ENCODE data around the gene FRMD7. TPM values are rescaled to one million over a fixed set of nuclear protein-coding genes. Genes with fewer than 3 reads are reported as not detected.
A peak's percentile ranks its signal among the peaks of the same experiment; 100 is the strongest.

Gene FRMD7
- polyA plus RNA-seq, 4 donors, result not detected

GRCh38 chrX:132041015-132041414, 86.8 kb downstream of the FRMD7 start:
- WGBS, 3 donors, result 74 to 89% (median 84%) methylated on average over 4 of the region's 4 CpGs

GRCh38 chrX:132040066-132040465, 87.8 kb downstream of the FRMD7 start:
- H3K27ac ChIP-seq (ENCODE audit: low read depth in 1 of 3, low read length in 2 of 3), result no peak overlapping the region
- no peak overlapping the region for H3K4me3 ChIP-seq (ENCODE audit: low read depth in 1 of 3, low read length in 3 of 3)
- H3K27me3 ChIP-seq (ENCODE audit: control insufficient read depth in 3 of 3, insufficient read depth in 3 of 3, low read length in 3 of 3), result no peaks in the 10 kb centered on the region
- no peaks in the 10 kb centered on the region for H3K9me3 ChIP-seq (ENCODE audit: control insufficient read depth in 2 of 2, insufficient read depth in 1 of 2, low read depth in 1 of 2, low read length in 1 of 2)
- DNase-seq (no peak), FAIRE-seq (no peak)
- no peaks in the 10 kb centered on the region for H3K36me3 ChIP-seq (ENCODE audit: control insufficient read depth in 3 of 3, insufficient read depth in 2 of 3, low read depth in 1 of 3, low read length in 3 of 3)
- H3K4me1 ChIP-seq (ENCODE audit: control insufficient read depth in 3 of 3, insufficient read depth in 2 of 3, low read depth in 1 of 3, low read length in 2 of 3), result no peaks in the 10 kb centered on the region
- 78 to 98% (median 89%) methylated on average over 2 of the region's 2 CpGs for WGBS, 3 donors

More at GRCh38 chrX:132041015-132041414, 86.8 kb downstream of the FRMD7 start:
- DNase-seq (no peak), FAIRE-seq (no peak)
- no peak overlapping the region for H3K4me3 ChIP-seq (ENCODE audit: low read depth in 1 of 3, low read length in 3 of 3)
- no peak overlapping the region for H3K27ac ChIP-seq (ENCODE audit: low read depth in 1 of 3, low read length in 2 of 3)
- H3K27me3 ChIP-seq (ENCODE audit: control insufficient read depth in 3 of 3, insufficient read depth in 3 of 3, low read length in 3 of 3), result no peaks in the 10 kb centered on the region
- H3K4me1 ChIP-seq (ENCODE audit: control insufficient read depth in 3 of 3, insufficient read depth in 2 of 3, low read depth in 1 of 3, low read length in 2 of 3), result no peaks in the 10 kb centered on the region
- H3K9me3 ChIP-seq (ENCODE audit: control insufficient read depth in 2 of 2, insufficient read depth in 1 of 2, low read depth in 1 of 2, low read length in 1 of 2), result no peaks in the 10 kb centered on the region
- no peaks in the 10 kb centered on the region for H3K36me3 ChIP-seq (ENCODE audit: control insufficient read depth in 3 of 3, insufficient read depth in 2 of 3, low read depth in 1 of 3, low read length in 3 of 3)

GRCh38 chrX:132037479-132037993, 90.3 kb downstream of the FRMD7 start:
- no peaks in the 10 kb centered on the region for H3K4me1 ChIP-seq (ENCODE audit: control insufficient read depth in 3 of 3, insufficient read depth in 2 of 3, low read depth in 1 of 3, low read length in 2 of 3)
- H3K9me3 ChIP-seq (ENCODE audit: control insufficient read depth in 2 of 2, insufficient read depth in 1 of 2, low read depth in 1 of 2, low read length in 1 of 2), result no peaks in the 10 kb centered on the region
- no peak overlapping the region for H3K27ac ChIP-seq (ENCODE audit: low read depth in 1 of 3, low read length in 2 of 3)
- H3K27me3 ChIP-seq (ENCODE audit: control insufficient read depth in 3 of 3, insufficient read depth in 3 of 3, low read length in 3 of 3), result no peaks in the 10 kb centered on the region
- H3K4me3 ChIP-seq (ENCODE audit: low read depth in 1 of 3, low read length in 3 of 3), result no peak overlapping the region
- no peak for DNase-seq
- no peaks in the 10 kb centered on the region for H3K36me3 ChIP-seq (ENCODE audit: control insufficient read depth in 3 of 3, insufficient read depth in 2 of 3, low read depth in 1 of 3, low read length in 3 of 3)
- FAIRE-seq, result no peak
- 58 to 63% (median 60%) methylated on average over 5 of the region's 5 CpGs for WGBS, 3 donors

GRCh38 chrX:132034648-132035047, 93.2 kb downstream of the FRMD7 start:
- no peak for FAIRE-seq
- no peak for DNase-seq
- 78 to 100% (median 87%) methylated on average over 3 of the region's 3 CpGs for WGBS, 3 donors
- no peak overlapping the region for H3K4me3 ChIP-seq (ENCODE audit: low read depth in 1 of 3, low read length in 3 of 3)
- H3K27me3 ChIP-seq (ENCODE audit: control insufficient read depth in 3 of 3, insufficient read depth in 3 of 3, low read length in 3 of 3), result no peaks in the 10 kb centered on the region
- H3K36me3 ChIP-seq (ENCODE audit: control insufficient read depth in 3 of 3, insufficient read depth in 2 of 3, low read depth in 1 of 3, low read length in 3 of 3), result no peaks in the 10 kb centered on the region
- no peak overlapping the region for H3K27ac ChIP-seq (ENCODE audit: low read depth in 1 of 3, low read length in 2 of 3)
- H3K9me3 ChIP-seq (ENCODE audit: control insufficient read depth in 2 of 2, insufficient read depth in 1 of 2, low read depth in 1 of 2, low read length in 1 of 2), result no peaks in the 10 kb centered on the region
- H3K4me1 ChIP-seq (ENCODE audit: control insufficient read depth in 3 of 3, insufficient read depth in 2 of 3, low read depth in 1 of 3, low read length in 2 of 3), result no peaks in the 10 kb centered on the region

- no peak overlapping the region for H3K27ac ChIP-seq (ENCODE audit: low read depth in 1 of 3, low read length in 2 of 3)
- WGBS, 3 donors, result 61 to 75% (median 67%) methylated on average over 3 of the region's 3 CpGs
- no peaks in the 10 kb centered on the region for H3K9me3 ChIP-seq (ENCODE audit: control insufficient read depth in 2 of 2, insufficient read depth in 1 of 2, low read depth in 1 of 2, low read length in 1 of 2)
- no peaks in the 10 kb centered on the region for H3K27me3 ChIP-seq (ENCODE audit: control insufficient read depth in 3 of 3, insufficient read depth in 3 of 3, low read length in 3 of 3)
- H3K4me3 ChIP-seq (ENCODE audit: low read depth in 1 of 3, low read length in 3 of 3), result no peak overlapping the region
- no peaks in the 10 kb centered on the region for H3K4me1 ChIP-seq (ENCODE audit: control insufficient read depth in 3 of 3, insufficient read depth in 2 of 3, low read depth in 1 of 3, low read length in 2 of 3)
- DNase-seq (peak; percentile 5 to 9), FAIRE-seq (no peak)
- no peaks in the 10 kb centered on the region for H3K36me3 ChIP-seq (ENCODE audit: control insufficient read depth in 3 of 3, insufficient read depth in 2 of 3, low read depth in 1 of 3, low read length in 3 of 3)
Observed at GRCh38 chrX:132033166-132033565, 94.7 kb downstream of the FRMD7 start.

GRCh38 chrX:132031867-132032266, 96.0 kb downstream of the FRMD7 start:
- Histone ChIP-seq H3K9me3 (ENCODE audit: control insufficient read depth in 2 of 2, insufficient read depth in 1 of 2, low read depth in 1 of 2, low read length in 1 of 2) (no peaks in the 10 kb centered on the region), H3K27me3 (ENCODE audit: control insufficient read depth in 3 of 3, insufficient read depth in 3 of 3, low read length in 3 of 3) (no peaks in the 10 kb centered on the region), H3K4me1 (ENCODE audit: control insufficient read depth in 3 of 3, insufficient read depth in 2 of 3, low read depth in 1 of 3, low read length in 2 of 3) (peaks cover 0 to 4% (median 0%) of the 10 kb centered on the region in 3 donors), H3K27ac (ENCODE audit: low read depth in 1 of 3, low read length in 2 of 3) (no peak overlapping the region), H3K4me3 (ENCODE audit: low read depth in 1 of 3, low read length in 3 of 3) (no peak overlapping the region), H3K36me3 (ENCODE audit: control insufficient read depth in 3 of 3, insufficient read depth in 2 of 3, low read depth in 1 of 3, low read length in 3 of 3) (no peaks in the 10 kb centered on the region)
- DNase-seq (no peak), FAIRE-seq (no peak)
- 57 to 74% (median 72%) methylated on average over 4 of the region's 4 CpGs for WGBS, 3 donors

GRCh38 chrX:132030264-132030663, 97.6 kb downstream of the FRMD7 start:
- no peak overlapping the region for H3K4me3 ChIP-seq (ENCODE audit: low read depth in 1 of 3, low read length in 3 of 3)
- no peak for FAIRE-seq
- no peaks in the 10 kb centered on the region for H3K36me3 ChIP-seq (ENCODE audit: control insufficient read depth in 3 of 3, insufficient read depth in 2 of 3, low read depth in 1 of 3, low read length in 3 of 3)
- no peaks in the 10 kb centered on the region for H3K9me3 ChIP-seq (ENCODE audit: control insufficient read depth in 2 of 2, insufficient read depth in 1 of 2, low read depth in 1 of 2, low read length in 1 of 2)
- no peak overlapping the region for H3K27ac ChIP-seq (ENCODE audit: low read depth in 1 of 3, low read length in 2 of 3)
- no peaks in the 10 kb centered on the region for H3K27me3 ChIP-seq (ENCODE audit: control insufficient read depth in 3 of 3, insufficient read depth in 3 of 3, low read length in 3 of 3)
- peaks cover 0 to 4% (median 0%) of the 10 kb centered on the region in 3 donors for H3K4me1 ChIP-seq (ENCODE audit: control insufficient read depth in 3 of 3, insufficient read depth in 2 of 3, low read depth in 1 of 3, low read length in 2 of 3)
- no peak for DNase-seq

Other genes with a start within 250 kb of the FRMD7 start
- 10 to 100 TPM in 2 of 4 donors, 1 to 10 TPM in 2; 6.4 to 13.9 (median 9.9) TPM for gene STK26, start 104.7 kb downstream of the FRMD7 start, polyA plus RNA-seq
- 10 to 100 TPM; 10.8 to 38.4 (median 18.4) TPM for gene RAP2C, start 91.4 kb upstream of the FRMD7 start, polyA plus RNA-seq